ENCODE measurements around the gene KCNMA1.
"Not testable (repeated sequence)": the region's sequence is repeated elsewhere in the genome, so short reads cannot be mapped to it uniquely, and the experiment has no call there.

The KCNMA1 gene

DNA sequence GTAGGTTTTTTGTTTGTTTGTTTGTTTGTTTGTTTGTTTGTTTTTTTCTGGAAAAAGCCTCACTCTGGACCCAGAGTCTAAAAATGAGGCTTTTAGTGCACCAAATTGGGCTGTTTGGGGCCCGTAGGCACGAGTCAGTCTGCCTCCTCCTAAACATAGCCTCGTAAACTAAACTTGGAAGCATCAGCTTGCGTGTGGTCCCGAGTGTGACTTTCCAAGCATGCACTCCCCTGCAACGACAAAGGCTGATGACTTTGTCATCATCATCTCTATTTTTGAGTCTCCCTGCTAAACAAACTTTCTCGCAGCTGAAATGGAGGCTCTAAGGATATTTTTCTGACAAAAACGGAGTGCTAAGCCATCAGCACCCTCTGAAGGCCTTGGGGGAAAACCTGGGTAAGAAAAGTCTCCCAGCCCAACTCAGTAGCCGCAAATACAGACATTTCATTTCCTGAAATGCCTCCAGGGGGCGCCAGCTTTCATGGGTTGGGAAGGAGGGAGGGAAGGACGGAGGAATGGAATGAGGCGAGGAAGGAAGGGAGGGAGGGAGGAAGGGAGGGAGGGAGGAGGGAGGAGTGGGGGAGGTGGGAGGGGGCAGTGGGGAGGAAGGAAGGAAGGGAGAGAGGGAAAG, 245.9 kb downstream of the KCNMA1 start:
- TF ChIP-seq, protein P1, sequence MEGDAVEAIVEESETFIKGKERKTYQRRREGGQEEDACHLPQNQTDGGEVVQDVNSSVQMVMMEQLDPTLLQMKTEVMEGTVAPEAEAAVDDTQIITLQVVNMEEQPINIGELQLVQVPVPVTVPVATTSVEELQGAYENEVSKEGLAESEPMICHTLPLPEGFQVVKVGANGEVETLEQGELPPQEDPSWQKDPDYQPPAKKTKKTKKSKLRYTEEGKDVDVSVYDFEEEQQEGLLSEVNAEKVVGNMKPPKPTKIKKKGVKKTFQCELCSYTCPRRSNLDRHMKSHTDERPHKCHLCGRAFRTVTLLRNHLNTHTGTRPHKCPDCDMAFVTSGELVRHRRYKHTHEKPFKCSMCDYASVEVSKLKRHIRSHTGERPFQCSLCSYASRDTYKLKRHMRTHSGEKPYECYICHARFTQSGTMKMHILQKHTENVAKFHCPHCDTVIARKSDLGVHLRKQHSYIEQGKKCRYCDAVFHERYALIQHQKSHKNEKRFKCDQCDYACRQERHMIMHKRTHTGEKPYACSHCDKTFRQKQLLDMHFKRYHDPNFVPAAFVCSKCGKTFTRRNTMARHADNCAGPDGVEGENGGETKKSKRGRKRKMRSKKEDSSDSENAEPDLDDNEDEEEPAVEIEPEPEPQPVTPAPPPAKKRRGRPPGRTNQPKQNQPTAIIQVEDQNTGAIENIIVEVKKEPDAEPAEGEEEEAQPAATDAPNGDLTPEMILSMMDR (IDR thresholded peaks at IDR 0.05; ENCODE audit: control insufficient read depth, extremely low read depth, insufficient read depth): peak; percentile 65
- DNase-seq (ENCODE audit: low read depth): no peak
- no peak overlapping the region for H3K4me3 ChIP-seq (ENCODE audit: low read depth, low read length)

DNA sequence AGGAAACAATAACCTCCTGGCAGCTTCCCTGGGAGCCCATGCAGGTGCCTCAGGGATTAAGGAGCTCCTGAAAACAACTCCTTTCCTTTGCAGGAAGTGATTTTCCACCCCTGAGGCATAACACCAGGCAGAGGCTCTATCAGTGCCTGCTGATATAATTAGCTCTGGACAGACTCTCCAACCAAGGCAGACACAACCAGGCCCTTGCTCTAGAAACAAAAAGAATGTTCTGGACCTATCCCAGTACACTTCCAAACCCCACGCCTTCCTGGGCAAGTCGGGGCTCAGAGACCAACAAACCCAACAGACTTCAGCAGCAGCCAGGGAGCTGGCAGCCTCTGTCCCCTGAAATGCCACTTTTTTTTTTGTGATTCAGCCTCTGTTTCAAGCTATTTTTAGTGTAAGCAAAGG, 247.1 kb downstream of the KCNMA1 start:
- TF ChIP-seq, protein P1 (IDR thresholded peaks at IDR 0.05; ENCODE audit: control insufficient read depth, extremely low read depth, insufficient read depth): no peak
- H3K4me3 ChIP-seq (ENCODE audit: low read depth, low read length): no peak overlapping the region
- no peak for DNase-seq (ENCODE audit: low read depth)

DNA sequence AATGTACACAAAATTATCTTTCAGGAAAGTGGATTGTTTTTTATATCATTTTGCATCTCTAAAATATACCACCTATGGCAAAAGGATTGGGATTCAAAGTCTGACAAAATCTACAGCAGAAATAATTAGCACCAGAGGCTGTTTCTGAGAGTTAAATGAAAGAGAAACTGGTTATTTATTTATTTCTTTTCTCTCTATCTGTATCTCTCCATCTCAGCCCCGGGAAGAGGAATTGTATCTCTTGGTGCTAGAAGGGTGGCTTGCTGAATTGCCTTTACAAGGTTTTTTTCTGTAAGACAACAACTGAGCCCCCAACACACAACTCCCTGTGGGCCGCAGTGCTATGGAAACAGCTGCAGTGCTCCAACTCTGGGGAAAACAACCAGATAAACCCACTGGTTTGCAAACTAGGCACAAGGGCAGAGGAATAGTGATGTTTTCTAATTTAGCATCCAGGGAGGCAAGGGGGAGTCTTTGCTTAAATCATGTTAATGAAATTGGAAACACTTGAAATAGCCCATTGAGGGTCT, 249.0 kb downstream of the KCNMA1 start:
- TF ChIP-seq, protein P1 (IDR thresholded peaks at IDR 0.05; ENCODE audit: control insufficient read depth, extremely low read depth, insufficient read depth): no peak
- DNase-seq (ENCODE audit: low read depth): no peak
- H3K4me3 ChIP-seq (ENCODE audit: low read depth, low read length): no peak overlapping the region

DNA sequence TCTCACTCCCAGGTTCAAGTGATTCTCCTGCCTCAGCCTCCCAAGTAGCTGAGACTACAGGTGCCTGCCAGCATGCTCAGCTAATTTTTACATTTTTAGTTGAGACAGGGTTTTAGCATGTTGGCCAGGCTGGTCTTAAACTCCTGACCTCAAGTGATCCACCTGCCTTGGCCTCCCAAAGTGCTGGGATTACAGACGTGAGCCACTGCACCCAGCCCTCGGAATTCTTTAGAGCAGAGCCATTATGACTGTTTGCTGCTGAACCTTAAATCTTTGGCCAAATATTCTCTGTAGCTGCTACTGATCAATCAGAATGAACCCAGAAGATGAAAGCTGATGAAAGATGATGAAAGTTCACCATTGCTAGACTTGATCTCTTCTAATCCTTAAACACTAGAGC, 249.9 kb downstream of the KCNMA1 start:
- DNase-seq (ENCODE audit: low read depth); H3K4me3 ChIP-seq (ENCODE audit: low read depth, low read length): not testable (repeated sequence)

DNA sequence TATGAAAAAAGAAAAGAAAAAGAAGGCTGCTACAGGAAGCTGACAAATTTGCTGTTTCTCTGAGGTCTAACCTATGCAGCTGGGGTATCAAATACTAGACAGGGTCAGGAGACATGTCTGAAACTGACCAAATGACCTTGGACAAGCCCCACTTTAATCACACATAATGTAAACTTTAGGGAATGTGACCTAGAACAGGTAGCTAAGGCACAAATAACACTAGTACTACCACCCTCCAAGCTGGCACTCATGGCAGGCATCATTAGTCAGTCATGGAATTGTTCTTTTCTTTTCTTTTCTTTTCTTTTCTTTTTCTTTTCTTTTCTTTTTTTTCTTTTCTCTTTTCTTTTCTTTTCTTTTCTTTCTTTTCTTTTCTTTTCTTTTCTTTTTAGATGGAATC, 250.4 kb downstream of the KCNMA1 start:
- no peak overlapping the region for H3K4me3 ChIP-seq (ENCODE audit: low read depth, low read length)
- DNase-seq (ENCODE audit: low read depth): no peak
- TF ChIP-seq, protein P1 (IDR thresholded peaks at IDR 0.05; ENCODE audit: control insufficient read depth, extremely low read depth, insufficient read depth): no peak

DNA sequence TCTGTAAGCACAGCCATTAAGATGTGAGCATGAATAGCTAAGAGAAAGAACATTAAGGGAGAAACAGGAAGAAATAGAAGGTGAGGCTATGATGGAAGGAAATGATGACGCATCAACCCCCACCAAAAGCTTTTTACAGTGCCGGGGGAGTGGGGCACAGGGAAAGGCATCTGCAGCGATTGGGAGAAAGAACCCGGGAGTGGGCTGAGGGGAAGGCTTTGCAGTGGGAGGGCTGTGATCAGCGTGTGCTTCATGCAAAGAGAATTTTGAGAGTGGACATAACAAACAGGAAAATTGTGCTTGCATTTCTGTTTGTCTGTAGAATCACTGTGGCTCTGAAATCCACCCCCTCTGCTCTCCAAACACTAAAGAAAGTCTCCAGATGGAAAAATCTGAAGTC, 250.8 kb downstream of the KCNMA1 start:
- no peak overlapping the region for H3K4me3 ChIP-seq (ENCODE audit: low read depth, low read length)
- TF ChIP-seq, protein P1 (IDR thresholded peaks at IDR 0.05; ENCODE audit: control insufficient read depth, extremely low read depth, insufficient read depth): no peak
- DNase-seq (ENCODE audit: low read depth): no peak

DNA sequence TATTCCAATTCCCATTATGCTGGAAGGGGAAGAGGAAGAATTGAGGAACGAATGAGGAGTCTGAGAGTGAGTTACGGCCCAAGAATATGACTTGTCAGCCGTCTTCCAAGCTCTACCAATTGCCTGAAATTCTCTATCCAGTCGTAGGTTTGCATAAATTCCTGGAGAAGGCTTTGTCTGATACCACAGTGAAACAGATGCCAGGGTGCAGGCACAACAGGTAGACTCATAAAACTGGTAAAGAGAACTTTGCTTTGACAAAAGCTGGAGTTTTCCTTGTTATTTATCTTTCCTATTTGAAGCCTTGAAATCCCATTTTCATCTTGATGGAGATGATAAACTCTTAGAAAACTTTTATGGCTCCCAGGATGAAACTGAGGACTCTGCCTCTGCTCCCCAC, 251.2 kb downstream of the KCNMA1 start:
- no peak overlapping the region for H3K4me3 ChIP-seq (ENCODE audit: low read depth, low read length)
- TF ChIP-seq, protein P1 (IDR thresholded peaks at IDR 0.05; ENCODE audit: control insufficient read depth, extremely low read depth, insufficient read depth): no peak
- DNase-seq (ENCODE audit: low read depth): no peak

Data from LNCaP clone FGC (cell line).